HepG2 (cell line): Measurements from ENCODE around the gene ARMC8. TPM values are rescaled to one million over a fixed set of nuclear protein-coding genes. Genes with fewer than 3 reads are reported as not detected.

Experiments
- ATF1 ChIP-seq: IDR thresholded peaks from 2 replicates; pipeline ENCODE4 v1.6.1; 2016; ENCODE audit warnings: mild to moderate bottlenecking, control low read depth
- CHD2 ChIP-seq: IDR thresholded peaks from 2 replicates; pipeline ENCODE4 v1.6.1; 2011; ENCODE audit warnings: low read depth, low read length, improper control_type of control experiment
- JUNB ChIP-seq: sonication (generic); formaldehyde crosslinking; IDR thresholded peaks from 2 replicates; pipeline ENCODE4 v1.8.0; 2022; ENCODE audit warnings: missing genetic modification reagents, mild to moderate bottlenecking, borderline replicate concordance
- MZF1 ChIP-seq: sonication (generic); formaldehyde crosslinking; IDR thresholded peaks from 2 replicates; pipeline ENCODE4 v1.8.1; 2023; ENCODE audit warnings: mild to moderate bottlenecking, missing genetic modification reagents, borderline replicate concordance
- RBAK ChIP-seq: sonication (generic); formaldehyde crosslinking; IDR thresholded peaks from 2 replicates; pipeline ENCODE4 v1.5.1; 2020; ENCODE audit warnings: mild to moderate bottlenecking, missing genetic modification reagents
- RCOR2 ChIP-seq: IDR thresholded peaks from 2 replicates; pipeline ENCODE4 v1.6.1; 2016; ENCODE audit warnings: missing biosample characterization, missing genetic modification reagents
- SALL2 ChIP-seq: sonication (generic); formaldehyde crosslinking; IDR thresholded peaks from 2 replicates; pipeline ENCODE4 v1.8.1; 2023; ENCODE audit warnings: mild to moderate bottlenecking, missing genetic modification reagents, inconsistent platforms
- SNAI1 ChIP-seq: sonication (generic); formaldehyde crosslinking; IDR thresholded peaks from 2 replicates; pipeline ENCODE4 v1.5.0; 2020; ENCODE audit warnings: mild to moderate bottlenecking, missing genetic modification reagents, borderline replicate concordance
- SP5 ChIP-seq: IDR thresholded peaks from 2 replicates; pipeline ENCODE4 v1.6.1; 2016; ENCODE audit warnings: low read depth, borderline replicate concordance
- TBL1XR1 ChIP-seq: fragments of 150-350 bp; IDR thresholded peaks from 2 replicates; pipeline ENCODE4 v1.6.1; 2014; ENCODE audit warnings: borderline replicate concordance, low read length; ENCODE audit not compliant: partially characterized antibody
- ZFP36L1 ChIP-seq: sonication (generic); formaldehyde crosslinking; IDR thresholded peaks from 2 replicates; pipeline ENCODE4 v1.8.0; 2022; ENCODE audit warnings: mild to moderate bottlenecking, missing genetic modification reagents, moderate library complexity
- ZNF350 ChIP-seq: sonication (generic); formaldehyde crosslinking; IDR thresholded peaks from 2 replicates; pipeline ENCODE4 v1.4.0; 2020; ENCODE audit warnings: mild to moderate bottlenecking, low read depth, missing genetic modification reagents, borderline replicate concordance
- polyA plus RNA-seq, 8 experiments: library from polyadenylated mRNA; depleted of rRNA in 3 of 8; stranded (reverse) in 7 of 8; unstranded in 1 of 8; fragments of >200 nt; fragmentation: Illumina TruSeq in 4 of 8; extraction: Trizol in 4 of 8; gene quantifications; 2 replicates each; pipeline versions ENCODE4 v1.2.1 to v1.2.3, GENCODE V29; 2011 to 2016; ENCODE audit warnings: low read depth in 4 of 8, missing spikeins in 1 of 8, mixed read lengths in 1 of 8; ENCODE audit not compliant: insufficient read depth in 1 of 8
- total RNA-seq, 5 experiments: library from RNA; depleted of rRNA; stranded (reverse); fragments of >200 nt; fragmentation: Illumina TruSeq; extraction: Trizol; gene quantifications; 2 replicates each; pipeline ENCODE4 v1.2.3, GENCODE V29; 2016; ENCODE audit warnings: low read depth in 1 of 5
- TF ChIP-seq, protein P1 (sequence below): IDR thresholded peaks from 2 replicates; pipeline ENCODE4 v1.6.1; 2016; ENCODE audit warnings: control low read depth
- TF ChIP-seq, protein P2 (sequence below): sonication (generic); formaldehyde crosslinking; IDR thresholded peaks from 2 replicates; pipeline ENCODE4 v1.4.0; 2020; ENCODE audit warnings: missing genetic modification reagents, borderline replicate concordance
- TF ChIP-seq, protein P3 (sequence below): sonication (generic); formaldehyde crosslinking; IDR thresholded peaks from 2 replicates; pipeline ENCODE4 v1.4.0; 2020; ENCODE audit warnings: missing genetic modification reagents
- TF ChIP-seq, protein P4 (sequence below): sonication (generic); formaldehyde crosslinking; IDR thresholded peaks from 2 replicates; pipeline ENCODE4 v1.4.0; 2020; ENCODE audit warnings: missing genetic modification reagents, borderline replicate concordance

Gene ARMC8
- total and polyA plus RNA-seq, 2 of the 13 experiments (the other 11 are each of a cell fraction or from before 2014, with no cell fraction given) = 38.9 to 55.3 TPM

DNA sequence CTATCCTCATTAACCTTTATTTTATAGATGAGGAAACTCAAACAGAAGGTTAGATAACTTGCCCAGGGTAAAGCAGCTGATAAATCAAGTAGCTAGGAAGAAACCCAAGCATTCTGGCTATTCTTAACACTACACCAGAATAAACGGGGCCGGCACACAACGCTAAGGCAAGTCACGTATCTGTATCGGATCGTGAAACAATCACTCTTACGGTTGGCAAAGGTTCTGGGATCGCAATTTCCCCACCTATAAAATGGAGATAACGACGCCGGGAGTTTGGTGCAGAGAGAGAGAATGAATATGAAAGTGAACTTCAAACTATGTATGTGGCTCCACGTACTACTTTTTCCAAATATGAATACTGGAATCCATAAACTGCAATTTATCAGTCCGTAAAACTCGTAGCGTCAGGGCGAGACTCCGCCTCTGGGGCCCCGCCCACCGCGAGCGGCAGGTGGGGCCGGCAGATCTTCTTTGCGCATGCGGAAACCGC is 252 bp upstream of the ARMC8 start (continued):
- TF ChIP-seq, protein P1, sequence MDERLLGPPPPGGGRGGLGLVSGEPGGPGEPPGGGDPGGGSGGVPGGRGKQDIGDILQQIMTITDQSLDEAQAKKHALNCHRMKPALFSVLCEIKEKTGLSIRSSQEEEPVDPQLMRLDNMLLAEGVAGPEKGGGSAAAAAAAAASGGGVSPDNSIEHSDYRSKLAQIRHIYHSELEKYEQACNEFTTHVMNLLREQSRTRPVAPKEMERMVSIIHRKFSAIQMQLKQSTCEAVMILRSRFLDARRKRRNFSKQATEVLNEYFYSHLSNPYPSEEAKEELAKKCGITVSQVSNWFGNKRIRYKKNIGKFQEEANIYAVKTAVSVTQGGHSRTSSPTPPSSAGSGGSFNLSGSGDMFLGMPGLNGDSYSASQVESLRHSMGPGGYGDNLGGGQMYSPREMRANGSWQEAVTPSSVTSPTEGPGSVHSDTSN = no peak
- TF ChIP-seq RCOR2 (CRISPR knock-in tag) = no peak
- TF ChIP-seq, protein P2, sequence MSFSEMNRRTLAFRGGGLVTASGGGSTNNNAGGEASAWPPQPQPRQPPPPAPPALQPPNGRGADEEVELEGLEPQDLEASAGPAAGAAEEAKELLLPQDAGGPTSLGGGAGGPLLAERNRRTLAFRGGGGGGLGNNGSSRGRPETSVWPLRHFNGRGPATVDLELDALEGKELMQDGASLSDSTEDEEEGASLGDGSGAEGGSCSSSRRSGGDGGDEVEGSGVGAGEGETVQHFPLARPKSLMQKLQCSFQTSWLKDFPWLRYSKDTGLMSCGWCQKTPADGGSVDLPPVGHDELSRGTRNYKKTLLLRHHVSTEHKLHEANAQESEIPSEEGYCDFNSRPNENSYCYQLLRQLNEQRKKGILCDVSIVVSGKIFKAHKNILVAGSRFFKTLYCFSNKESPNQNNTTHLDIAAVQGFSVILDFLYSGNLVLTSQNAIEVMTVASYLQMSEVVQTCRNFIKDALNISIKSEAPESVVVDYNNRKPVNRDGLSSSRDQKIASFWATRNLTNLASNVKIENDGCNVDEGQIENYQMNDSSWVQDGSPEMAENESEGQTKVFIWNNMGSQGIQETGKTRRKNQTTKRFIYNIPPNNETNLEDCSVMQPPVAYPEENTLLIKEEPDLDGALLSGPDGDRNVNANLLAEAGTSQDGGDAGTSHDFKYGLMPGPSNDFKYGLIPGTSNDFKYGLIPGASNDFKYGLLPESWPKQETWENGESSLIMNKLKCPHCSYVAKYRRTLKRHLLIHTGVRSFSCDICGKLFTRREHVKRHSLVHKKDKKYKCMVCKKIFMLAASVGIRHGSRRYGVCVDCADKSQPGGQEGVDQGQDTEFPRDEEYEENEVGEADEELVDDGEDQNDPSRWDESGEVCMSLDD (CRISPR knock-in tag) = no peak
- no peak for TF ChIP-seq RBAK
- TF ChIP-seq SALL2 = no peak
- no peak for TF ChIP-seq ZNF350 (CRISPR knock-in tag)
- TF ChIP-seq ATF1 (CRISPR knock-in tag) = no peak
- 0 out of 2 replicates have a peak, but pooled peaks have one; percentile 21 for TF ChIP-seq SNAI1 (CRISPR knock-in tag)
- TF ChIP-seq, protein P3, sequence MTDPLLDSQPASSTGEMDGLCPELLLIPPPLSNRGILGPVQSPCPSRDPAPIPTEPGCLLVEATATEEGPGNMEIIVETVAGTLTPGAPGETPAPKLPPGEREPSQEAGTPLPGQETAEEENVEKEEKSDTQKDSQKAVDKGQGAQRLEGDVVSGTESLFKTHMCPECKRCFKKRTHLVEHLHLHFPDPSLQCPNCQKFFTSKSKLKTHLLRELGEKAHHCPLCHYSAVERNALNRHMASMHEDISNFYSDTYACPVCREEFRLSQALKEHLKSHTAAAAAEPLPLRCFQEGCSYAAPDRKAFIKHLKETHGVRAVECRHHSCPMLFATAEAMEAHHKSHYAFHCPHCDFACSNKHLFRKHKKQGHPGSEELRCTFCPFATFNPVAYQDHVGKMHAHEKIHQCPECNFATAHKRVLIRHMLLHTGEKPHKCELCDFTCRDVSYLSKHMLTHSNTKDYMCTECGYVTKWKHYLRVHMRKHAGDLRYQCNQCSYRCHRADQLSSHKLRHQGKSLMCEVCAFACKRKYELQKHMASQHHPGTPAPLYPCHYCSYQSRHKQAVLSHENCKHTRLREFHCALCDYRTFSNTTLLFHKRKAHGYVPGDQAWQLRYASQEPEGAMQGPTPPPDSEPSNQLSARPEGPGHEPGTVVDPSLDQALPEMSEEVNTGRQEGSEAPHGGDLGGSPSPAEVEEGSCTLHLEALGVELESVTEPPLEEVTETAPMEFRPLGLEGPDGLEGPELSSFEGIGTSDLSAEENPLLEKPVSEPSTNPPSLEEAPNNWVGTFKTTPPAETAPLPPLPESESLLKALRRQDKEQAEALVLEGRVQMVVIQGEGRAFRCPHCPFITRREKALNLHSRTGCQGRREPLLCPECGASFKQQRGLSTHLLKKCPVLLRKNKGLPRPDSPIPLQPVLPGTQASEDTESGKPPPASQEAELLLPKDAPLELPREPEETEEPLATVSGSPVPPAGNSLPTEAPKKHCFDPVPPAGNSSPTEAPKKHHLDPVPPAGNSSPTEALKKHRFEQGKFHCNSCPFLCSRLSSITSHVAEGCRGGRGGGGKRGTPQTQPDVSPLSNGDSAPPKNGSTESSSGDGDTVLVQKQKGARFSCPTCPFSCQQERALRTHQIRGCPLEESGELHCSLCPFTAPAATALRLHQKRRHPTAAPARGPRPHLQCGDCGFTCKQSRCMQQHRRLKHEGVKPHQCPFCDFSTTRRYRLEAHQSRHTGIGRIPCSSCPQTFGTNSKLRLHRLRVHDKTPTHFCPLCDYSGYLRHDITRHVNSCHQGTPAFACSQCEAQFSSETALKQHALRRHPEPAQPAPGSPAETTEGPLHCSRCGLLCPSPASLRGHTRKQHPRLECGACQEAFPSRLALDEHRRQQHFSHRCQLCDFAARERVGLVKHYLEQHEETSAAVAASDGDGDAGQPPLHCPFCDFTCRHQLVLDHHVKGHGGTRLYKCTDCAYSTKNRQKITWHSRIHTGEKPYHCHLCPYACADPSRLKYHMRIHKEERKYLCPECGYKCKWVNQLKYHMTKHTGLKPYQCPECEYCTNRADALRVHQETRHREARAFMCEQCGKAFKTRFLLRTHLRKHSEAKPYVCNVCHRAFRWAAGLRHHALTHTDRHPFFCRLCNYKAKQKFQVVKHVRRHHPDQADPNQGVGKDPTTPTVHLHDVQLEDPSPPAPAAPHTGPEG (CRISPR knock-in tag) = no peak
- no peak for TF ChIP-seq CHD2
- TF ChIP-seq SP5 (CRISPR knock-in tag) = 0 out of 2 replicates have a peak, but pooled peaks have one; percentile 14
- TF ChIP-seq, protein P4, sequence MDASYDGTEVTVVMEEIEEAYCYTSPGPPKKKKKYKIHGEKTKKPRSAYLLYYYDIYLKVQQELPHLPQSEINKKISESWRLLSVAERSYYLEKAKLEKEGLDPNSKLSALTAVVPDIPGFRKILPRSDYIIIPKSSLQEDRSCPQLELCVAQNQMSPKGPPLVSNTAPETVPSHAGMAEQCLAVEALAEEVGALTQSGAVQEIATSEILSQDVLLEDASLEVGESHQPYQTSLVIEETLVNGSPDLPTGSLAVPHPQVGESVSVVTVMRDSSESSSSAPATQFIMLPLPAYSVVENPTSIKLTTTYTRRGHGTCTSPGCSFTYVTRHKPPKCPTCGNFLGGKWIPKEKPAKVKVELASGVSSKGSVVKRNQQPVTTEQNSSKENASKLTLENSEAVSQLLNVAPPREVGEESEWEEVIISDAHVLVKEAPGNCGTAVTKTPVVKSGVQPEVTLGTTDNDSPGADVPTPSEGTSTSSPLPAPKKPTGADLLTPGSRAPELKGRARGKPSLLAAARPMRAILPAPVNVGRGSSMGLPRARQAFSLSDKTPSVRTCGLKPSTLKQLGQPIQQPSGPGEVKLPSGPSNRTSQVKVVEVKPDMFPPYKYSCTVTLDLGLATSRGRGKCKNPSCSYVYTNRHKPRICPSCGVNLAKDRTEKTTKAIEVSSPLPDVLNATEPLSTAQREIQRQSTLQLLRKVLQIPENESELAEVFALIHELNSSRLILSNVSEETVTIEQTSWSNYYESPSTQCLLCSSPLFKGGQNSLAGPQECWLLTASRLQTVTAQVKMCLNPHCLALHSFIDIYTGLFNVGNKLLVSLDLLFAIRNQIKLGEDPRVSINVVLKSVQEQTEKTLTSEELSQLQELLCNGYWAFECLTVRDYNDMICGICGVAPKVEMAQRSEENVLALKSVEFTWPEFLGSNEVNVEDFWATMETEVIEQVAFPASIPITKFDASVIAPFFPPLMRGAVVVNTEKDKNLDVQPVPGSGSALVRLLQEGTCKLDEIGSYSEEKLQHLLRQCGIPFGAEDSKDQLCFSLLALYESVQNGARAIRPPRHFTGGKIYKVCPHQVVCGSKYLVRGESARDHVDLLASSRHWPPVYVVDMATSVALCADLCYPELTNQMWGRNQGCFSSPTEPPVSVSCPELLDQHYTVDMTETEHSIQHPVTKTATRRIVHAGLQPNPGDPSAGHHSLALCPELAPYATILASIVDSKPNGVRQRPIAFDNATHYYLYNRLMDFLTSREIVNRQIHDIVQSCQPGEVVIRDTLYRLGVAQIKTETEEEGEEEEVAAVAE (CRISPR knock-in tag) = no peak
- TF ChIP-seq ZFP36L1 (CRISPR knock-in tag) = 0 out of 2 replicates have a peak, but pooled peaks have one; percentile 25
- no peak for TF ChIP-seq JUNB (CRISPR knock-in tag)
- no peak for TF ChIP-seq MZF1
- TF ChIP-seq TBL1XR1 = peak; percentile 20
